ENCODE measurements around the gene NBPF3. TPM values are rescaled to one million over a fixed set of nuclear protein-coding genes. Genes with fewer than 3 reads are reported as not detected.

NBPF3 gene
- total RNA-seq, 4 donors from 2014 or later, result 2.3 to 80.2 (median 10.9) TPM

GRCh38 chr1:21508580-21509350, 68.8 kb downstream of the NBPF3 start:
- 10 to 12% methylated on average over 15 to 27 of the region's 45 CpGs for WGBS, 2 donors (ENCODE audit: low coverage in 1 of 2)
- in situ Hi-C loops (cut with MboI; ENCODE audit: low pct_ligation_motif_present in 1 of 4, low pct_unique_long_range_greater_than_20kb in 1 of 4, low sequenced_read_pairs in 3 of 4), result loop anchor here in 3 of 4 donors (25.0 kb wide), 1 partner anchor 154 kb away; the partner anchor contains the start of gene RAP1GAP (in 3 of the 3)

GRCh38 chr1:21509351-21510112, 69.6 kb downstream of the NBPF3 start, which contains the start of gene ALPL:
TSS of gene ALPL (plus strand) at chr1:21509423. CDS start at chr1:21554082, 44,659 bp downstream.
- WGBS, 2 donors (ENCODE audit: low coverage in 1 of 2), result 27 to 29% methylated on average over 3 to 35 of the region's 67 CpGs
- Histone ChIP-seq H3K36me3 (no peaks in the 10 kb centered on the region), H3K4me1 (peaks cover 0 to 18% (median 8%) of the 10 kb centered on the region in 4 donors), H3K4me3 (peak within 1 kb of the TSS in 2 of 4 donors; percentile 17 to 38), H3K27ac (no peak within 1 kb of the TSS), H3K27me3 (peaks cover 50% of the 10 kb centered on the region), H3K9me3 (no peaks in the 10 kb centered on the region)
- intact Hi-C loops (cut with DNase I; ENCODE audit: low total_unique reads), result loop anchor here (10.0 kb wide), 1 partner anchor 135 kb away; no protein-coding TSS in a partner anchor
- TF ChIP-seq CTCF (IDR thresholded peaks at IDR 0.05) (no peak), POLR2AphosphoS5 (IDR thresholded peaks at IDR 0.05) (no peak), EP300 (IDR thresholded peaks at IDR 0.05; ENCODE audit: low read depth) (no peak), POLR2A (IDR thresholded peaks at IDR 0.05) (no peak)
- DNase-seq, result no peak
- in situ Hi-C loops (cut with MboI; ENCODE audit: low pct_ligation_motif_present in 1 of 4, low pct_unique_long_range_greater_than_20kb in 1 of 4, low sequenced_read_pairs in 3 of 4), result loop anchor here in 3 of 4 donors (25.0 kb wide), 1 partner anchor 153 kb away; the partner anchor contains the start of gene RAP1GAP (in 3 of the 3)

More at GRCh38 chr1:21508580-21509350, 68.8 kb downstream of the NBPF3 start:
- DNase-seq, result peak; percentile 62
- peaks cover 0 to 18% (median 8%) of the 10 kb centered on the region in 4 donors for H3K4me1 ChIP-seq
- no peaks in the 10 kb centered on the region for H3K36me3 ChIP-seq
- H3K4me3 ChIP-seq, result peak overlapping the region in 1 of 4 donors; percentile 38
- peaks cover 55% of the 10 kb centered on the region for H3K27me3 ChIP-seq
- intact Hi-C loops (cut with DNase I; ENCODE audit: low total_unique reads), result no loop called here
- H3K27ac ChIP-seq, result no peak overlapping the region
- H3K9me3 ChIP-seq, result no peaks in the 10 kb centered on the region
- TF ChIP-seq EP300 (IDR thresholded peaks at IDR 0.05; ENCODE audit: low read depth), result no peak
- TF ChIP-seq CTCF (IDR thresholded peaks at IDR 0.05), result peak; percentile 28 to 51 (median 47)
- TF ChIP-seq POLR2A (IDR thresholded peaks at IDR 0.05), result no peak
- TF ChIP-seq POLR2AphosphoS5 (IDR thresholded peaks at IDR 0.05), result no peak

GRCh38 chr1:21510113-21510493, 70.2 kb downstream of the NBPF3 start:
- peaks cover 0 to 18% (median 8%) of the 10 kb centered on the region in 4 donors for H3K4me1 ChIP-seq
- H3K9me3 ChIP-seq, result no peaks in the 10 kb centered on the region
- in situ Hi-C loops (cut with MboI; ENCODE audit: low pct_ligation_motif_present in 1 of 4, low pct_unique_long_range_greater_than_20kb in 1 of 4, low sequenced_read_pairs in 3 of 4), result loop anchor here in 3 of 4 donors (25.0 kb wide), 1 partner anchor 152 kb away; the partner anchor contains the start of gene RAP1GAP (in 3 of the 3)
- no peak overlapping the region for H3K27ac ChIP-seq
- TF ChIP-seq EP300 (IDR thresholded peaks at IDR 0.05; ENCODE audit: low read depth) (no peak), POLR2AphosphoS5 (IDR thresholded peaks at IDR 0.05) (no peak), CTCF (IDR thresholded peaks at IDR 0.05) (no peak), POLR2A (IDR thresholded peaks at IDR 0.05) (no peak)
- 70 to 100% methylated on average over 1 to 12 of the region's 12 CpGs for WGBS, 2 donors (ENCODE audit: low coverage in 1 of 2)
- DNase-seq, result no peak
- no peaks in the 10 kb centered on the region for H3K36me3 ChIP-seq
- no peak overlapping the region for H3K4me3 ChIP-seq
- intact Hi-C loops (cut with DNase I; ENCODE audit: low total_unique reads), result loop anchor here (10.0 kb wide), 1 partner anchor 135 kb away; no protein-coding TSS in a partner anchor
- peaks cover 50% of the 10 kb centered on the region for H3K27me3 ChIP-seq
